HFFc6 (cell line): ENCODE measurements around the gene NT5C2. TPM values are rescaled to one million over a fixed set of nuclear protein-coding genes. Genes with fewer than 3 reads are reported as not detected.
A peak's percentile ranks its signal among the peaks of the same experiment; 100 is the strongest.

Source experiments
- DNase-seq: peaks from one replicate; pipeline ENCODE4 v3.0.0-alpha.2; 2018
- H3K27ac Mint-ChIP-seq: 2 replicates; pipeline ENCODE4 v1.8.0; 2020; ENCODE audit warnings: mild to moderate bottlenecking, mixed read lengths
- H3K27me3 Mint-ChIP-seq: 2 replicates; pipeline ENCODE4 v1.8.0; 2021; ENCODE audit warnings: mild to moderate bottlenecking, moderate library complexity, mixed read lengths; ENCODE audit not compliant: insufficient read depth
- H3K36me3 Mint-ChIP-seq: 2 replicates; pipeline ENCODE4 v1.8.0; 2021; ENCODE audit warnings: low read depth, mixed read lengths
- H3K4me1 Mint-ChIP-seq: 2 replicates; pipeline ENCODE4 v1.8.0; 2020; ENCODE audit warnings: low read depth, mixed read lengths
- H3K4me3 Mint-ChIP-seq: 2 replicates; pipeline ENCODE4 v1.8.0; 2020; ENCODE audit warnings: mild to moderate bottlenecking, moderate library complexity, mixed read lengths
- H3K9me3 Mint-ChIP-seq: 2 replicates; pipeline ENCODE4 v1.8.0; 2020; ENCODE audit warnings: mild to moderate bottlenecking, mixed read lengths
- CTCF ChIP-seq: fragments of 200-600 bp; sonication (generic); IDR thresholded peaks from 2 replicates; pipeline ENCODE4 v1.5.0; 2021; ENCODE audit warnings: antibody characterized with exemption, mild to moderate bottlenecking
- total RNA-seq, 6 experiments: library from RNA; stranded (reverse); fragmentation: NEBNext Ultra II Directional; extraction: Animal tissue kit (Norgen Biotek cat#: 25700); gene quantifications; 2 replicates in 1 of 6; 3 replicates in 5 of 6; pipeline ENCODE4 v1.2.3, GENCODE V29; 2021

Gene NT5C2
- total RNA-seq, 6 experiments from 2014 or later: 78.5 to 97.4 (median 81.1) TPM

GRCh38 chr10:103038570-103038969 lies 154.5 kb downstream of the NT5C2 start:
- peaks cover 53% of the 10 kb centered on the region for H3K4me1 Mint-ChIP-seq
- DNase-seq: peak; percentile 4
- peak; percentile 33; the same call in 1 of the 2 replicates for TF ChIP-seq CTCF
- H3K9me3 Mint-ChIP-seq: no peaks in the 10 kb centered on the region
- peak overlapping the region; percentile 22; the same call in 1 of the 2 replicates for H3K4me3 Mint-ChIP-seq
- H3K27me3 Mint-ChIP-seq: no peaks in the 10 kb centered on the region
- no peaks in the 10 kb centered on the region; the same call in 1 of the 2 replicates for H3K36me3 Mint-ChIP-seq
- H3K27ac Mint-ChIP-seq: peak overlapping the region; percentile 70

Other genes starting within 250 kb of the NT5C2 start
- under 1 TPM in 1 of 6 experiments, not detected in 5; 0.14 TPM for gene RPEL1, start 52.6 kb upstream of the NT5C2 start, total RNA-seq
- 1 to 10 TPM in 2 of 6 experiments, under 1 TPM in 3, not detected in 1; 0.06 to 1.3 (median 0.10) TPM for gene INA, start 83.9 kb upstream of the NT5C2 start, total RNA-seq
- gene PCGF6, start 157.9 kb upstream of the NT5C2 start, total RNA-seq: 1 to 10 TPM; 7.4 to 9.2 (median 8.4) TPM
- gene TAF5, start 174.7 kb upstream of the NT5C2 start, total RNA-seq: 1 to 10 TPM; 2.7 to 4.0 (median 3.8) TPM
- gene ATP5MK, start 203.2 kb upstream of the NT5C2 start, total RNA-seq: 100 to 1,000 TPM; 397 to 452 (median 442) TPM
- gene PDCD11, start 203.4 kb upstream of the NT5C2 start, total RNA-seq: 10 to 100 TPM; 30.8 to 38.4 (median 32.1) TPM